RWPE2 (cell line): Measurements from ENCODE around the gene BRWD1.

Experiments
- ATAC-seq: fragments of 200-7000 bp; cut with Tn5 transposase; 3 replicates; pipeline ENCODE4 v1.9.1; 2021; ENCODE audit warnings: low read depth
- DNase-seq: peaks from one replicate; pipeline ENCODE4 v3.0.0-alpha.2; 2020; ENCODE audit warnings: low spot score
- H3K27ac ChIP-seq: fragments of 450-650 bp; 2 replicates; pipeline ENCODE4 v1.5.1; 2017; ENCODE audit warnings: mild to moderate bottlenecking; ENCODE audit not compliant: poor library complexity, severe bottlenecking
- H3K27me3 ChIP-seq: fragments of 250-450 bp; sonication (Bioruptor Pico); 2 replicates; pipeline ENCODE4 v1.5.1; 2021; ENCODE audit warnings: mild to moderate bottlenecking, moderate library complexity; ENCODE audit not compliant: insufficient read depth, poor library complexity, severe bottlenecking
- H3K36me3 ChIP-seq: fragments of 250-450 bp; sonication (Bioruptor Pico); 2 replicates; pipeline ENCODE4 v1.5.1; 2020; ENCODE audit warnings: low read depth, mild to moderate bottlenecking, moderate library complexity
- H3K4me1 ChIP-seq: fragments of 250-450 bp; sonication (Bioruptor Pico); 2 replicates; pipeline ENCODE4 v1.5.1; 2021; ENCODE audit warnings: mild to moderate bottlenecking, moderate library complexity; ENCODE audit not compliant: insufficient read depth, poor library complexity, severe bottlenecking
- H3K4me3 ChIP-seq: fragments of 250-450 bp; sonication (Bioruptor Pico); 2 replicates; pipeline ENCODE4 v1.5.1; 2021; ENCODE audit warnings: mild to moderate bottlenecking, moderate library complexity; ENCODE audit not compliant: severe bottlenecking
- H3K9me3 ChIP-seq: fragments of 250-450 bp; sonication (Bioruptor Pico); 2 replicates; pipeline ENCODE4 v1.5.1; 2021; ENCODE audit warnings: mild to moderate bottlenecking, moderate library complexity; ENCODE audit not compliant: severe bottlenecking
- CTCF ChIP-seq: fragments of 450-650 bp; IDR thresholded peaks from one replicate; pipeline ENCODE4 v1.5.1; 2017; ENCODE audit warnings: mild to moderate bottlenecking, moderate library complexity; ENCODE audit not compliant: poor library complexity, severe bottlenecking

The BRWD1 gene

GRCh38 chr21:39189857-39190604, 123.4 kb downstream of the BRWD1 start:
- Histone ChIP-seq H3K36me3 (peaks cover 20% of the 10 kb centered on the region), H3K27ac (no peak overlapping the region), H3K9me3 (no peaks in the 10 kb centered on the region), H3K4me1 (peaks cover 10% of the 10 kb centered on the region), H3K27me3 (no peaks in the 10 kb centered on the region), H3K4me3 (no peak overlapping the region)
- TF ChIP-seq CTCF = no peak
- no peak for ATAC-seq
- DNase-seq = no peak

GRCh38 chr21:39188521-39189139, 124.8 kb downstream of the BRWD1 start:
- Histone ChIP-seq H3K27ac (no peak overlapping the region), H3K4me1 (peaks cover 15% of the 10 kb centered on the region), H3K36me3 (peaks cover 9% of the 10 kb centered on the region), H3K9me3 (no peaks in the 10 kb centered on the region), H3K4me3 (no peak overlapping the region), H3K27me3 (no peaks in the 10 kb centered on the region)
- ATAC-seq (no peak), DNase-seq (no peak)
- no peak for TF ChIP-seq CTCF

GRCh38 chr21:39187141-39187540, 126.3 kb downstream of the BRWD1 start:
- Histone ChIP-seq H3K4me3 (no peak overlapping the region), H3K27ac (no peak overlapping the region), H3K4me1 (peaks cover 15% of the 10 kb centered on the region), H3K27me3 (no peaks in the 10 kb centered on the region), H3K9me3 (no peaks in the 10 kb centered on the region), H3K36me3 (peaks cover 4% of the 10 kb centered on the region; the same call in 1 of the 2 replicates)
- DNase-seq = no peak
- no peak for TF ChIP-seq CTCF
- no peak for ATAC-seq

GRCh38 chr21:39186676-39187075, 126.8 kb downstream of the BRWD1 start:
- no peak for TF ChIP-seq CTCF
- H3K27ac ChIP-seq = peak overlapping the region; percentile 17

GRCh38 chr21:39185157-39185556, 128.3 kb downstream of the BRWD1 start:
- DNase-seq (no peak), ATAC-seq (no peak)
- H3K4me1 ChIP-seq = peaks cover 25% of the 10 kb centered on the region
- peaks cover 10% of the 10 kb centered on the region for H3K36me3 ChIP-seq
- H3K27ac ChIP-seq = no peak overlapping the region
- H3K4me3 ChIP-seq = no peak overlapping the region
- H3K9me3 ChIP-seq = no peaks in the 10 kb centered on the region
- no peaks in the 10 kb centered on the region for H3K27me3 ChIP-seq
- TF ChIP-seq CTCF = no peak

More at GRCh38 chr21:39186676-39187075, 126.8 kb downstream of the BRWD1 start:
- Histone ChIP-seq H3K4me1 (peaks cover 20% of the 10 kb centered on the region), H3K36me3 (peaks cover 4% of the 10 kb centered on the region; the same call in 1 of the 2 replicates), H3K4me3 (no peak overlapping the region), H3K9me3 (no peaks in the 10 kb centered on the region), H3K27me3 (no peaks in the 10 kb centered on the region)
- DNase-seq (no peak), ATAC-seq (no peak)
